Measurements from ENCODE around the gene SYTL4. TPM values are rescaled to one million over a fixed set of nuclear protein-coding genes. Genes with fewer than 3 reads are reported as not detected.

The SYTL4 gene
- total RNA-seq, 1 experiment from 2014 or later = 0.13 TPM

DNA sequence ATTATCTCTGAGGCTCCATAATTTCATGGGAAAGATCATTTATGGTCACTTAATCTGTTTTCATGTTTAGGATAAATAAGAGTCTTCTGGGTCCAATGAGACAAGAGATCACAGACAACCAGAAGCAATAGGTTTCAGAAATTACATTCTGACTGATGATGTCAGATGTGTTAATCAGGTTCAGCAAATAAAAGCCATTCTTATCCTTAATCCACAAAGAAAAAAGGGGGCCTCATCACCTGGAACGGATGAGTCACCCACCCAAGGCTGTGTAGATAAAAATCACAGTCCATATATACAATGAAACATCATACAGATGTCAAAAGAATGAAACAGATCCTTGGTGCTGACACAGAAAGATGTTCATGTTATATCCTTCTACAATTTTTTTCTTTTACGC, 36.6 kb downstream of the SYTL4 start:
- no CpG with 5 or more reads among the region's 2 CpGs for WGBS (ENCODE audit: extremely low coverage, insufficient read length, low lambda C conversion rate)
- no peaks in the 10 kb centered on the region for H3K79me1 ChIP-seq (ENCODE audit: insufficient read depth, low read depth, low read length, poor library complexity, severe bottlenecking)
- no peak overlapping the region for H3T11ph ChIP-seq (ENCODE audit: low read length)
- Mint-ChIP-seq H3K4me3 (no peak overlapping the region), H3K36me3 (ENCODE audit: insufficient read depth in 1 of 3, low read depth in 3 of 3) (peaks cover 0 to 2% (median 0%) of the 10 kb centered on the region in 3 experiments; a peak in 1 of 7 replicates), H3K27me3 (ENCODE audit: low read depth) (peaks cover 17% of the 10 kb centered on the region), H3K27ac (no peak overlapping the region), H3K4me1 (no peaks in the 10 kb centered on the region), H3K9me3 (peaks cover 55 to 64% of the 10 kb centered on the region in 2 experiments)
- no peaks in the 10 kb centered on the region for H3K23me2 ChIP-seq (ENCODE audit: insufficient read length, low read depth, low read length, poor library complexity, severe bottlenecking)
- H3K18ac ChIP-seq (ENCODE audit: insufficient read length, low read depth, low read length) = no peak overlapping the region
- H3K79me2 ChIP-seq (ENCODE audit: insufficient read depth, low read length) = no peaks in the 10 kb centered on the region
- H3K14ac ChIP-seq (ENCODE audit: insufficient read depth, low read length) = no peak overlapping the region
- no peak overlapping the region for H2BK120ac ChIP-seq (ENCODE audit: low read depth, low read length, poor library complexity, severe bottlenecking)
- no peak overlapping the region for H3K9ac ChIP-seq (ENCODE audit: extremely low read depth, insufficient read length, low read length)
- no peak overlapping the region for H3K4me2 ChIP-seq (ENCODE audit: insufficient read depth, insufficient read length, low read length)
- H4K5ac ChIP-seq (ENCODE audit: insufficient read length, low read depth, low read length) = no peak overlapping the region
- H2BK5ac ChIP-seq (ENCODE audit: insufficient read length, low read length) = no peak overlapping the region
- H4K91ac ChIP-seq (ENCODE audit: insufficient read length, low read depth, low read length) = no peak overlapping the region
- no peak overlapping the region for H2BK15ac ChIP-seq (ENCODE audit: low read depth, low read length)
- no peak overlapping the region for H2AFZ ChIP-seq (ENCODE audit: low read length)
- no peaks in the 10 kb centered on the region for H3K4me1 ChIP-seq (ENCODE audit: insufficient read depth, low read length)
- H3K4ac ChIP-seq (ENCODE audit: low read depth, low read length) = no peak overlapping the region
- no peaks in the 10 kb centered on the region for H3K27me3 ChIP-seq (ENCODE audit: insufficient read depth, low read length)
- H2BK20ac ChIP-seq (ENCODE audit: low read depth, low read length, poor library complexity, severe bottlenecking) = no peak overlapping the region
- no peak for DNase-seq
- H3K23ac ChIP-seq (ENCODE audit: insufficient read length, low read depth, low read length) = no peak overlapping the region
- no peaks in the 10 kb centered on the region for H4K20me1 ChIP-seq (ENCODE audit: control insufficient read depth, insufficient read depth, insufficient read length)
- peaks cover 8% of the 10 kb centered on the region for H3K9me3 ChIP-seq (ENCODE audit: control insufficient read depth, low read depth, low read length)
- no peak overlapping the region for H3K27ac ChIP-seq (ENCODE audit: insufficient read length, low read depth, low read length)
- H2AK5ac ChIP-seq (ENCODE audit: insufficient read length, low read length) = no peak overlapping the region
- TF ChIP-seq CTCF (conservative IDR thresholded peaks at IDR 0.05) = no peak
- H3K56ac ChIP-seq (ENCODE audit: insufficient read length, low read depth, low read length) = no peak overlapping the region
- no peak overlapping the region for H4K8ac ChIP-seq (replicated peaks; ENCODE audit: insufficient read length, low read depth, low read length)
- no peak overlapping the region for H2BK12ac ChIP-seq (ENCODE audit: insufficient read length, low read depth, low read length)

Measured in H9 (cell line).